ENCODE data around the gene SENP2. TPM values are rescaled to one million over a fixed set of nuclear protein-coding genes. Genes with fewer than 3 reads are reported as not detected.
A peak's percentile ranks its signal among the peaks of the same experiment; 100 is the strongest.

The SENP2 gene
- polyA plus RNA-seq, 2 of the 4 experiments (the other 2 are of a cell fraction), result 19.7 to 22.4 TPM

DNA sequence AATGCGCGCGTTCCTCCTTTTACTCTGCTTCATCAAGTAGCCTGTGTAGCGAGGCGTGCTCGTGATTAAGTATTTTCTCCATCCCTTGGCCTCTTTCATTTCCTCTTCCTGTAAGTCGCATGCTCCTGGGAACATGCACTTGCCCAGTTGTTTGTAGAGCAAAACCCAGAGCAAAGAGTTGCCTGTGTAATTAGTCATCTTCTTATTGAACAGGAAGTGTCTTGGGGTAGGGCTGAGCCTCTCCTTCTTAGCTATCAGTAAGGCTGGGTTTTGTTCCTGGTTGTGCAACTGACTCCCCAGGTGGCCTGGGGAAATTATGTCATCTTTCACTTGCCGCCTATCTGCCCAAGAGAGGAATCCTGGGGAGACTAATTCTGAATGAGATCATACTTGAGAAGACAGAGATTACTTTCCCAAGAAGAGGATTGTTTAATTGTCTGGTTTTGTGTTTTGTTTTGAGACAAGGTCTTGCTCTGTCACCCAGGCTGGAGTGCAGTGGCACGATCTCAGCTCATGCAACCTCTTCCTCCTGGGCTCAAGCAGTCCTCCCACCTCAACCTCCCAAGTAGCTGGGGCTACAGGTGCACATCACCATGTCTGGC lies 48.6 kb upstream of the SENP2 start:
- Histone ChIP-seq H3K27ac (peak overlapping the region; percentile 95 to 96), H3K4me1 (peaks cover 25% of the 10 kb centered on the region), H3K4me2 (peak overlapping the region; percentile 67), H3K4me3 (no peak overlapping the region), H3K9me3 (no peaks in the 10 kb centered on the region)
- POLR2A ChIA-PET, result interaction anchor here (0.8 kb wide), 1 partner anchor 16 kb away, joined by 4 read pairs; no protein-coding TSS in a partner anchor
- 4% methylated on average over 9 of the region's 9 CpGs for WGBS (ENCODE audit: missing lambda C conversion rate)
- ATAC-seq, result peak; percentile 98 to 100
- CTCF ChIA-PET, result interaction anchor here (1.1 kb wide), 1 partner anchor 77 kb away, joined by 4 read pairs; no protein-coding TSS in a partner anchor
- DNase-seq (ENCODE audit: low read depth in 1 of 2, low spot score in 1 of 2), result peak; percentile 82 to 98
- FAIRE-seq, result no peak
- TF ChIP-seq FOSB (CRISPR knock-in tag; IDR thresholded peaks at IDR 0.05), result no peak
- TF ChIP-seq EHF (CRISPR knock-in tag; IDR thresholded peaks at IDR 0.05), result no peak
- no peak for TF ChIP-seq ZFP36 (IDR thresholded peaks at IDR 0.05; ENCODE audit: borderline replicate concordance, partially characterized antibody)
- TF ChIP-seq POLR2AphosphoS2 (conservative IDR thresholded peaks at IDR 0.05; ENCODE audit: low read length), result no peak
- no peak for TF ChIP-seq HOXA7 (CRISPR knock-in tag; IDR thresholded peaks at IDR 0.05)
- no peak for TF ChIP-seq HOXB13 (CRISPR knock-in tag; IDR thresholded peaks at IDR 0.05; ENCODE audit: low read depth)
- TF ChIP-seq ZSCAN20 (CRISPR knock-in tag; IDR thresholded peaks at IDR 0.05), result no peak
- no peak for TF ChIP-seq TFCP2L1 (CRISPR knock-in tag; IDR thresholded peaks at IDR 0.05)
- TF ChIP-seq NFE2L2 (conservative IDR thresholded peaks at IDR 0.05; ENCODE audit: low read length), result no peak
- TF ChIP-seq, protein P1, sequence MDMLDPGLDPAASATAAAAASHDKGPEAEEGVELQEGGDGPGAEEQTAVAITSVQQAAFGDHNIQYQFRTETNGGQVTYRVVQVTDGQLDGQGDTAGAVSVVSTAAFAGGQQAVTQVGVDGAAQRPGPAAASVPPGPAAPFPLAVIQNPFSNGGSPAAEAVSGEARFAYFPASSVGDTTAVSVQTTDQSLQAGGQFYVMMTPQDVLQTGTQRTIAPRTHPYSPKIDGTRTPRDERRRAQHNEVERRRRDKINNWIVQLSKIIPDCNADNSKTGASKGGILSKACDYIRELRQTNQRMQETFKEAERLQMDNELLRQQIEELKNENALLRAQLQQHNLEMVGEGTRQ (IDR thresholded peaks at IDR 0.05), result no peak
- TF ChIP-seq HOXB5 (CRISPR knock-in tag; IDR thresholded peaks at IDR 0.05), result no peak
- no peak for TF ChIP-seq MAFK (IDR thresholded peaks at IDR 0.05; ENCODE audit: partially characterized antibody)
- no peak for TF ChIP-seq CHD2 (IDR thresholded peaks at IDR 0.05; ENCODE audit: low read length, partially characterized antibody)
- no peak for TF ChIP-seq CHD4 (IDR thresholded peaks at IDR 0.05; ENCODE audit: borderline replicate concordance)
- TF ChIP-seq, protein P2, sequence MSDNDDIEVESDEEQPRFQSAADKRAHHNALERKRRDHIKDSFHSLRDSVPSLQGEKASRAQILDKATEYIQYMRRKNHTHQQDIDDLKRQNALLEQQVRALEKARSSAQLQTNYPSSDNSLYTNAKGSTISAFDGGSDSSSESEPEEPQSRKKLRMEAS (IDR thresholded peaks at IDR 0.05), result peak; percentile 97
- TF ChIP-seq, protein P3, sequence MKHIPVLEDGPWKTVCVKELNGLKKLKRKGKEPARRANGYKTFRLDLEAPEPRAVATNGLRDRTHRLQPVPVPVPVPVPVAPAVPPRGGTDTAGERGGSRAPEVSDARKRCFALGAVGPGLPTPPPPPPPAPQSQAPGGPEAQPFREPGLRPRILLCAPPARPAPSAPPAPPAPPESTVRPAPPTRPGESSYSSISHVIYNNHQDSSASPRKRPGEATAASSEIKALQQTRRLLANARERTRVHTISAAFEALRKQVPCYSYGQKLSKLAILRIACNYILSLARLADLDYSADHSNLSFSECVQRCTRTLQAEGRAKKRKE (CRISPR knock-in tag; IDR thresholded peaks at IDR 0.05; ENCODE audit: low read depth), result peak; percentile 24; the same call in 1 of the 2 replicates
- no peak for TF ChIP-seq CBX2 (IDR thresholded peaks at IDR 0.05; ENCODE audit: borderline replicate concordance, low read depth)
- TF ChIP-seq, protein P4, sequence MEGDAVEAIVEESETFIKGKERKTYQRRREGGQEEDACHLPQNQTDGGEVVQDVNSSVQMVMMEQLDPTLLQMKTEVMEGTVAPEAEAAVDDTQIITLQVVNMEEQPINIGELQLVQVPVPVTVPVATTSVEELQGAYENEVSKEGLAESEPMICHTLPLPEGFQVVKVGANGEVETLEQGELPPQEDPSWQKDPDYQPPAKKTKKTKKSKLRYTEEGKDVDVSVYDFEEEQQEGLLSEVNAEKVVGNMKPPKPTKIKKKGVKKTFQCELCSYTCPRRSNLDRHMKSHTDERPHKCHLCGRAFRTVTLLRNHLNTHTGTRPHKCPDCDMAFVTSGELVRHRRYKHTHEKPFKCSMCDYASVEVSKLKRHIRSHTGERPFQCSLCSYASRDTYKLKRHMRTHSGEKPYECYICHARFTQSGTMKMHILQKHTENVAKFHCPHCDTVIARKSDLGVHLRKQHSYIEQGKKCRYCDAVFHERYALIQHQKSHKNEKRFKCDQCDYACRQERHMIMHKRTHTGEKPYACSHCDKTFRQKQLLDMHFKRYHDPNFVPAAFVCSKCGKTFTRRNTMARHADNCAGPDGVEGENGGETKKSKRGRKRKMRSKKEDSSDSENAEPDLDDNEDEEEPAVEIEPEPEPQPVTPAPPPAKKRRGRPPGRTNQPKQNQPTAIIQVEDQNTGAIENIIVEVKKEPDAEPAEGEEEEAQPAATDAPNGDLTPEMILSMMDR (IDR thresholded peaks at IDR 0.05), result no peak
- no peak for TF ChIP-seq RARB (CRISPR knock-in tag; IDR thresholded peaks at IDR 0.05)
- no peak for TF ChIP-seq RNF2 (IDR thresholded peaks at IDR 0.05; ENCODE audit: borderline replicate concordance, low read depth)
- TF ChIP-seq GATA3 (IDR thresholded peaks at IDR 0.05; ENCODE audit: borderline replicate concordance), result peak; percentile 84; the same call in 1 of the 2 replicates
- no peak for TF ChIP-seq NR3C1 (IDR thresholded peaks at IDR 0.05)
- no peak for TF ChIP-seq RFX5 (IDR thresholded peaks at IDR 0.05)
- TF ChIP-seq, protein P5, sequence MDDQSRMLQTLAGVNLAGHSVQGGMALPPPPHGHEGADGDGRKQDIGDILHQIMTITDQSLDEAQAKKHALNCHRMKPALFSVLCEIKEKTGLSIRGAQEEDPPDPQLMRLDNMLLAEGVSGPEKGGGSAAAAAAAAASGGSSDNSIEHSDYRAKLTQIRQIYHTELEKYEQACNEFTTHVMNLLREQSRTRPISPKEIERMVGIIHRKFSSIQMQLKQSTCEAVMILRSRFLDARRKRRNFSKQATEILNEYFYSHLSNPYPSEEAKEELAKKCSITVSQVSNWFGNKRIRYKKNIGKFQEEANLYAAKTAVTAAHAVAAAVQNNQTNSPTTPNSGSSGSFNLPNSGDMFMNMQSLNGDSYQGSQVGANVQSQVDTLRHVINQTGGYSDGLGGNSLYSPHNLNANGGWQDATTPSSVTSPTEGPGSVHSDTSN (IDR thresholded peaks at IDR 0.05), result no peak; the same call in 1 of the 2 replicates
- no peak for TF ChIP-seq MAZ (IDR thresholded peaks at IDR 0.05; ENCODE audit: borderline replicate concordance, low read depth, low read length)
- peak; percentile 87 for TF ChIP-seq MYC (IDR thresholded peaks at IDR 0.05; ENCODE audit: borderline replicate concordance, low read length)
- TF ChIP-seq SMC3 (IDR thresholded peaks at IDR 0.05), result peak; percentile 2; the same call in 1 of the 3 replicates
- TF ChIP-seq JUNB (IDR thresholded peaks at IDR 0.05), result peak; percentile 93
- no peak for TF ChIP-seq ESRRA (IDR thresholded peaks at IDR 0.05; ENCODE audit: borderline replicate concordance, low read length)
- peak; percentile 19 to 41; a peak in 3 of 5 replicates for TF ChIP-seq RAD21 (conservative IDR thresholded peaks at IDR 0.05 in 1 of 2, IDR thresholded peaks at IDR 0.05 in 1 of 2)
- TF ChIP-seq CEBPB (IDR thresholded peaks at IDR 0.05), result peak; percentile 97 to 99
- TF ChIP-seq, protein P6, sequence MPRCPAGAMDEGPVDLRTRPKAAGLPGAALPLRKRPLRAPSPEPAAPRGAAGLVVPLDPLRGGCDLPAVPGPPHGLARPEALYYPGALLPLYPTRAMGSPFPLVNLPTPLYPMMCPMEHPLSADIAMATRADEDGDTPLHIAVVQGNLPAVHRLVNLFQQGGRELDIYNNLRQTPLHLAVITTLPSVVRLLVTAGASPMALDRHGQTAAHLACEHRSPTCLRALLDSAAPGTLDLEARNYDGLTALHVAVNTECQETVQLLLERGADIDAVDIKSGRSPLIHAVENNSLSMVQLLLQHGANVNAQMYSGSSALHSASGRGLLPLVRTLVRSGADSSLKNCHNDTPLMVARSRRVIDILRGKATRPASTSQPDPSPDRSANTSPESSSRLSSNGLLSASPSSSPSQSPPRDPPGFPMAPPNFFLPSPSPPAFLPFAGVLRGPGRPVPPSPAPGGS (IDR thresholded peaks at IDR 0.05), result peak; percentile 85
- TF ChIP-seq EHMT2 (IDR thresholded peaks at IDR 0.05; ENCODE audit: low read depth), result no peak
